Measurements from ENCODE around the gene GLCCI1.
"Not testable (repeated sequence)": the region's sequence is repeated elsewhere in the genome, so short reads cannot be mapped to it uniquely, and the experiment has no call there.

The GLCCI1 gene

GRCh38 chr7:7995348-7995747, 26.8 kb downstream of the GLCCI1 start:
- H3K9ac ChIP-seq (ENCODE audit: low read depth, low read length); H3K4me3 ChIP-seq (ENCODE audit: low read depth, low read length); H3K27me3 ChIP-seq (ENCODE audit: control insufficient read depth, insufficient read depth, low read length); H3K36me3 ChIP-seq (ENCODE audit: control insufficient read depth, insufficient read depth, low read length); H3K9me3 ChIP-seq (ENCODE audit: control insufficient read depth, insufficient read depth, low read length); H3K4me1 ChIP-seq (ENCODE audit: control insufficient read depth, insufficient read depth, low read length): not testable (repeated sequence)

DNA sequence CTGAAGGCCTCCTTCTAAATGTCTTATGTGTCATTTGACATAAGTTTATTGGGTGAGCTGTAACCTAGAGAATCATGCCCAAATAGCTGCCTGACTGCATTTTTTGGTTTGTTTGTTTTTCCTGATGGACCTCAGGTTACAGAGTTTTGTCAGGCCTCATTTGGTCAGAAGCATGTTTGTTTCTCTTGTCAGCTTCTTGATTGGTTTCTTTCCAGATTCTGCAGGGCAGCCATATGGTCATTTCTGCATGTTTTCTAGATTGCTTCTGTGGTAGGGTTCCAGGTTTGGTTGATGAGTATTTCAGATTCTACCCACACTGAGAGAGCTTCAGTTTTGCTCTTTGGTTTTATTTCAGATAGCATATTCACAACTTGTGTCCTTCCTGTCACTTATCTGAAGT, 28.0 kb downstream of the GLCCI1 start:
- no peak overlapping the region for H3K9ac ChIP-seq (ENCODE audit: low read depth, low read length)
- no peaks in the 10 kb centered on the region for H3K9me3 ChIP-seq (ENCODE audit: control insufficient read depth, insufficient read depth, low read length)
- H3K4me1 ChIP-seq (ENCODE audit: control insufficient read depth, insufficient read depth, low read length): peaks cover 3% of the 10 kb centered on the region
- H3K27me3 ChIP-seq (ENCODE audit: control insufficient read depth, insufficient read depth, low read length): no peaks in the 10 kb centered on the region
- no peak overlapping the region for H3K4me3 ChIP-seq (ENCODE audit: low read depth, low read length)
- no peaks in the 10 kb centered on the region for H3K36me3 ChIP-seq (ENCODE audit: control insufficient read depth, insufficient read depth, low read length)

- Histone ChIP-seq H3K4me1 (ENCODE audit: control insufficient read depth, insufficient read depth, low read length) (peaks cover 3% of the 10 kb centered on the region), H3K4me3 (ENCODE audit: low read depth, low read length) (no peak overlapping the region), H3K9me3 (ENCODE audit: control insufficient read depth, insufficient read depth, low read length) (no peaks in the 10 kb centered on the region), H3K36me3 (ENCODE audit: control insufficient read depth, insufficient read depth, low read length) (no peaks in the 10 kb centered on the region), H3K9ac (ENCODE audit: low read depth, low read length) (no peak overlapping the region), H3K27me3 (ENCODE audit: control insufficient read depth, insufficient read depth, low read length) (no peaks in the 10 kb centered on the region)
These were observed 31.8 kb downstream of the GLCCI1 start for GRCh38 chr7:8000315-8000941.

DNA sequence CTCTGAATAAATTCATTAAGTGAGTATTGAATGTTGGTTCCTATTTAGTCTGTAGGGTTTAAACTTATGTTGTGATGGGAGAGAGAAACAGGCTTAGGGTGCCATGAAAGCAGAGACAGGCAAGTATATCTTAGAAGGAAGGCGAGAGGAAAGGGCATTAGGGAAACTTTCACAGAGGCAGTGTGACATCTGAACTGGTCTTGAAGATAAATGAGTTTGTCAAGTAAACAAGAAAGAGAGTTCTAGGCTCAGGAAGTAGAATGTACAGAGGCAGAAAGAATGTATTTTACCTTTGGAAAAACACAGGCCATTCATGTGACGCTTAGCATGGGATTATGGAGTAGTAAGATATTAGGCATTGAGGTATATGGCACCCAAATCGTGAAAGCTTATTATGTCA, 34.5 kb downstream of the GLCCI1 start:
- H3K36me3 ChIP-seq (ENCODE audit: control insufficient read depth, insufficient read depth, low read length): no peaks in the 10 kb centered on the region
- H3K9ac ChIP-seq (ENCODE audit: low read depth, low read length): no peak overlapping the region
- H3K4me3 ChIP-seq (ENCODE audit: low read depth, low read length): no peak overlapping the region
- no peaks in the 10 kb centered on the region for H3K27me3 ChIP-seq (ENCODE audit: control insufficient read depth, insufficient read depth, low read length)
- no peaks in the 10 kb centered on the region for H3K4me1 ChIP-seq (ENCODE audit: control insufficient read depth, insufficient read depth, low read length)
- H3K9me3 ChIP-seq (ENCODE audit: control insufficient read depth, insufficient read depth, low read length): no peaks in the 10 kb centered on the region

DNA sequence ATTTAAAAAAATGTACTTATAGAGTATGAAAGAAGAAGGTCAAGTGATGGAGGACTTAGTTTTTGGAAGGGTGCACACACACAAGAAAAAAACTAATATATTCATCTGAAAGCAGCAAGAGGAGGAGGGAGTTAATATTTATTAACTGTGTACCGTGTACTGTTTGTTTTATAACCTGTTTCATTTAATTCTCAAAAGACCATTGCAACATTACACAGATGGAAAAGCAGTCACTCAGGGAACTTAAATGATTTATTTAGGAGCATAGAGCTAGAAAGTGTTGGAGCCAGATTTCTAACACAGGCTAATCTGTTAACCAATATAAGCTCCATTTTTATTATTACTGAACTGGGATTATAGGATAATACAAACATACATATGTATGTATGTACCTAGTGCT, 36.7 kb downstream of the GLCCI1 start:
- Histone ChIP-seq H3K9me3 (ENCODE audit: control insufficient read depth, insufficient read depth, low read length) (no peaks in the 10 kb centered on the region), H3K27me3 (ENCODE audit: control insufficient read depth, insufficient read depth, low read length) (no peaks in the 10 kb centered on the region), H3K9ac (ENCODE audit: low read depth, low read length) (no peak overlapping the region), H3K4me1 (ENCODE audit: control insufficient read depth, insufficient read depth, low read length) (no peaks in the 10 kb centered on the region), H3K36me3 (ENCODE audit: control insufficient read depth, insufficient read depth, low read length) (no peaks in the 10 kb centered on the region), H3K4me3 (ENCODE audit: low read depth, low read length) (no peak overlapping the region)

GRCh38 chr7:8014399-8014798, 45.8 kb downstream of the GLCCI1 start:
- Histone ChIP-seq H3K27me3 (ENCODE audit: control insufficient read depth, insufficient read depth, low read length) (no peaks in the 10 kb centered on the region), H3K9ac (ENCODE audit: low read depth, low read length) (no peak overlapping the region), H3K9me3 (ENCODE audit: control insufficient read depth, insufficient read depth, low read length) (no peaks in the 10 kb centered on the region), H3K4me3 (ENCODE audit: low read depth, low read length) (no peak overlapping the region), H3K4me1 (ENCODE audit: control insufficient read depth, insufficient read depth, low read length) (no peaks in the 10 kb centered on the region), H3K36me3 (ENCODE audit: control insufficient read depth, insufficient read depth, low read length) (no peaks in the 10 kb centered on the region)

GRCh38 chr7:8015100-8015745, 46.6 kb downstream of the GLCCI1 start:
- no peaks in the 10 kb centered on the region for H3K27me3 ChIP-seq (ENCODE audit: control insufficient read depth, insufficient read depth, low read length)
- H3K4me1 ChIP-seq (ENCODE audit: control insufficient read depth, insufficient read depth, low read length): no peaks in the 10 kb centered on the region

GRCh38 chr7:8015746-8016120, 47.1 kb downstream of the GLCCI1 start:
- Histone ChIP-seq H3K36me3 (ENCODE audit: control insufficient read depth, insufficient read depth, low read length) (no peaks in the 10 kb centered on the region), H3K9ac (ENCODE audit: low read depth, low read length) (no peak overlapping the region), H3K4me1 (ENCODE audit: control insufficient read depth, insufficient read depth, low read length) (no peaks in the 10 kb centered on the region), H3K9me3 (ENCODE audit: control insufficient read depth, insufficient read depth, low read length) (no peaks in the 10 kb centered on the region), H3K27me3 (ENCODE audit: control insufficient read depth, insufficient read depth, low read length) (no peaks in the 10 kb centered on the region), H3K4me3 (ENCODE audit: low read depth, low read length) (no peak overlapping the region)

More at GRCh38 chr7:8015100-8015745, 46.6 kb downstream of the GLCCI1 start:
- Histone ChIP-seq H3K9me3 (ENCODE audit: control insufficient read depth, insufficient read depth, low read length) (no peaks in the 10 kb centered on the region), H3K4me3 (ENCODE audit: low read depth, low read length) (no peak overlapping the region), H3K36me3 (ENCODE audit: control insufficient read depth, insufficient read depth, low read length) (no peaks in the 10 kb centered on the region), H3K9ac (ENCODE audit: low read depth, low read length) (no peak overlapping the region)

DNA sequence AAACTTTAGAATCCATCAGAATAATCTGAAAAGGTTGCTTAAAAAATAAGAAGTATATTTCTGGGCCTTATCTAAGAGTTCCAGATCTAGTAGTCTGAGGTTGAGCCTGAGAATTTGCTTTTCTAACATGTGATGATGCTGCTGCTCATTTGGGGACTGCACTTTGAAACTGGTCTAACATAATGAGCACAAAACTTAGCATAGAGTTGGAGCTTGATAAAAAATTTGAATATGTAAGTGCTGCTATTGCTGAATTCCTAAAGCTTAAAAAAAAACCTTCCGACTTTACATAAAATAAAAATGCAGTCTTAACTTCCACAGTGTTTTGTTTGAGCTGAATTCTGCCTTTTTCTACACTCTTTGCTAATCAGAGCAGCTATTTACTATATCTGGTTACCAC, 48.8 kb downstream of the GLCCI1 start:
- no peaks in the 10 kb centered on the region for H3K27me3 ChIP-seq (ENCODE audit: control insufficient read depth, insufficient read depth, low read length)

GRCh38 chr7:8018961-8019360, 50.4 kb downstream of the GLCCI1 start:
- Histone ChIP-seq H3K36me3 (ENCODE audit: control insufficient read depth, insufficient read depth, low read length) (no peaks in the 10 kb centered on the region), H3K27me3 (ENCODE audit: control insufficient read depth, insufficient read depth, low read length) (no peaks in the 10 kb centered on the region), H3K9ac (ENCODE audit: low read depth, low read length) (no peak overlapping the region), H3K9me3 (ENCODE audit: control insufficient read depth, insufficient read depth, low read length) (no peaks in the 10 kb centered on the region), H3K4me3 (ENCODE audit: low read depth, low read length) (no peak overlapping the region), H3K4me1 (ENCODE audit: control insufficient read depth, insufficient read depth, low read length) (no peaks in the 10 kb centered on the region)

More for the DNA sequence above, 48.8 kb downstream of the GLCCI1 start:
- H3K4me3 ChIP-seq (ENCODE audit: low read depth, low read length): no peak overlapping the region
- H3K9me3 ChIP-seq (ENCODE audit: control insufficient read depth, insufficient read depth, low read length): no peaks in the 10 kb centered on the region
- no peaks in the 10 kb centered on the region for H3K4me1 ChIP-seq (ENCODE audit: control insufficient read depth, insufficient read depth, low read length)
- no peaks in the 10 kb centered on the region for H3K36me3 ChIP-seq (ENCODE audit: control insufficient read depth, insufficient read depth, low read length)
- H3K9ac ChIP-seq (ENCODE audit: low read depth, low read length): no peak overlapping the region

- H3K9me3 ChIP-seq (ENCODE audit: control insufficient read depth, insufficient read depth, low read length): no peaks in the 10 kb centered on the region
- H3K4me1 ChIP-seq (ENCODE audit: control insufficient read depth, insufficient read depth, low read length): no peaks in the 10 kb centered on the region
- no peaks in the 10 kb centered on the region for H3K36me3 ChIP-seq (ENCODE audit: control insufficient read depth, insufficient read depth, low read length)
These were observed 54.0 kb downstream of the GLCCI1 start for GRCh38 chr7:8022628-8023027.

GRCh38 chr7:8035192-8035591, 66.6 kb downstream of the GLCCI1 start:
- H3K27me3 ChIP-seq (ENCODE audit: control insufficient read depth, insufficient read depth, low read length): no peaks in the 10 kb centered on the region
- H3K4me1 ChIP-seq (ENCODE audit: control insufficient read depth, insufficient read depth, low read length): peaks cover 9% of the 10 kb centered on the region
- no peaks in the 10 kb centered on the region for H3K36me3 ChIP-seq (ENCODE audit: control insufficient read depth, insufficient read depth, low read length)

More at GRCh38 chr7:8022628-8023027, 54.0 kb downstream of the GLCCI1 start:
- no peaks in the 10 kb centered on the region for H3K27me3 ChIP-seq (ENCODE audit: control insufficient read depth, insufficient read depth, low read length)
- H3K4me3 ChIP-seq (ENCODE audit: low read depth, low read length): no peak overlapping the region
- H3K9ac ChIP-seq (ENCODE audit: low read depth, low read length): no peak overlapping the region

More at GRCh38 chr7:8035192-8035591, 66.6 kb downstream of the GLCCI1 start:
- Histone ChIP-seq H3K9ac (ENCODE audit: low read depth, low read length) (no peak overlapping the region), H3K4me3 (ENCODE audit: low read depth, low read length) (no peak overlapping the region), H3K9me3 (ENCODE audit: control insufficient read depth, insufficient read depth, low read length) (no peaks in the 10 kb centered on the region)

All from iPS-15b (cell line).